Neural crest cell (in vitro differentiated cells): ENCODE measurements around the gene TNRC6B. TPM values are rescaled to one million over a fixed set of nuclear protein-coding genes. Genes with fewer than 3 reads are reported as not detected.

Source experiments
- DNase-seq: peaks from one replicate; pipeline ENCODE4 v3.0.0; 2021; ENCODE audit warnings: low read depth, mixed read lengths, low spot score
- H3K27ac Mint-ChIP-seq: one replicate; pipeline ENCODE4 v1.8.0; 2021; ENCODE audit warnings: mild to moderate bottlenecking, mixed read lengths; ENCODE audit not compliant: unreplicated experiment
- H3K27me3 Mint-ChIP-seq: 2 replicates; pipeline ENCODE4 v1.8.0; 2021; ENCODE audit warnings: low read depth, mild to moderate bottlenecking, mixed read lengths
- H3K36me3 Mint-ChIP-seq: 2 replicates; pipeline ENCODE4 v1.8.0; 2021; ENCODE audit warnings: low read depth, mild to moderate bottlenecking, mixed read lengths
- H3K4me1 Mint-ChIP-seq: 2 replicates; pipeline ENCODE4 v1.8.0; 2021; ENCODE audit warnings: mixed read lengths
- H3K4me3 Mint-ChIP-seq: one replicate; pipeline ENCODE4 v1.8.0; 2021; ENCODE audit warnings: mild to moderate bottlenecking, mixed read lengths
- H3K9me3 Mint-ChIP-seq: 2 replicates; pipeline ENCODE4 v1.8.0; 2021; ENCODE audit warnings: mixed read lengths
- total RNA-seq: library from RNA; stranded (reverse); gene quantifications from 2 replicates; pipeline ENCODE4 v1.2.1, GENCODE V29; 2021
- TF ChIP-seq, protein P1 (sequence below): fragments of 200-600 bp; sonication (generic); conservative IDR thresholded peaks from 2 replicates; pipeline ENCODE4 v1.5.0; 2021; ENCODE audit warnings: antibody characterized with exemption, mild to moderate bottlenecking

The TNRC6B gene
- total RNA-seq, 1 donor from 2014 or later = 36.8 TPM

DNA sequence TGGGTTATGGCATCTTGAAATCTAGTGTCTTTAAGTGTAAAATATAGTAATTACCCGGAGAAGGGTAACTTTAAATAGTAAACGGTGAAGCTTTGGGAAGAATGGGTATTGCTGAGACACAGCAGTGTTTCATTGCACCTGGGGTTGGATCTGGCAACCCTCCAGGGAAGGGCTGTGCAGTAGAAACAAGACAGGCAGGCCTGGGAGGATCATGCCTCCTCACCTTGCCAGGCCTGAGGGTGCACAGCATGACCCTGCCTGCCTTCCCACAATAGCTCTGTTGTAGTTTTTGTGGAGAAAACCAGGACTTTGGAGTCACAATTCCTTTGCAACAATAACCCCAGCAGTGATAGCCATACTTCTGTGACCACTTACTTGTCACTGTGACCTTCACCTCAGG lies 104.0 kb downstream of the TNRC6B start:
- Mint-ChIP-seq H3K36me3 (peaks cover 12% of the 10 kb centered on the region), H3K27ac (no peak overlapping the region), H3K9me3 (no peaks in the 10 kb centered on the region), H3K4me3 (no peak overlapping the region), H3K27me3 (no peaks in the 10 kb centered on the region), H3K4me1 (no peaks in the 10 kb centered on the region)
- no peak for DNase-seq
- TF ChIP-seq, protein P1, sequence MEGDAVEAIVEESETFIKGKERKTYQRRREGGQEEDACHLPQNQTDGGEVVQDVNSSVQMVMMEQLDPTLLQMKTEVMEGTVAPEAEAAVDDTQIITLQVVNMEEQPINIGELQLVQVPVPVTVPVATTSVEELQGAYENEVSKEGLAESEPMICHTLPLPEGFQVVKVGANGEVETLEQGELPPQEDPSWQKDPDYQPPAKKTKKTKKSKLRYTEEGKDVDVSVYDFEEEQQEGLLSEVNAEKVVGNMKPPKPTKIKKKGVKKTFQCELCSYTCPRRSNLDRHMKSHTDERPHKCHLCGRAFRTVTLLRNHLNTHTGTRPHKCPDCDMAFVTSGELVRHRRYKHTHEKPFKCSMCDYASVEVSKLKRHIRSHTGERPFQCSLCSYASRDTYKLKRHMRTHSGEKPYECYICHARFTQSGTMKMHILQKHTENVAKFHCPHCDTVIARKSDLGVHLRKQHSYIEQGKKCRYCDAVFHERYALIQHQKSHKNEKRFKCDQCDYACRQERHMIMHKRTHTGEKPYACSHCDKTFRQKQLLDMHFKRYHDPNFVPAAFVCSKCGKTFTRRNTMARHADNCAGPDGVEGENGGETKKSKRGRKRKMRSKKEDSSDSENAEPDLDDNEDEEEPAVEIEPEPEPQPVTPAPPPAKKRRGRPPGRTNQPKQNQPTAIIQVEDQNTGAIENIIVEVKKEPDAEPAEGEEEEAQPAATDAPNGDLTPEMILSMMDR = no peak

DNA sequence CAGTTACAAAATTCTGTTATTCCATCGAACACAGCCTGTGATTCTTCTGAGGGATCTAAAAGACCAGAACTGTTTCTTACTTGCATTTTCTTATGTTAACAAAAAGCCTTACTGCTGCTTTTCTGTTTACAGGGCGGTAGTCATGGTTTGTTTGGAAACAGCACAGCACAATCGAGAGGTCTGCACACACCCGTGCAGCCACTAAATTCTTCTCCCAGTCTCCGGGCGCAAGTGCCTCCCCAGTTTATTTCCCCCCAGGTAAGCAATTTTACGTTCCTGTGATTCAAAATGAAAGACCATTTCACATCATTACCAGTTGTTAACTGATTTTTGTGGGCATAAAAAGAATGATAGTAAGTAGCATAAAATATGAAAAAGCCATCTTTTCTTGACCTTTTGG lies 107.8 kb downstream of the TNRC6B start:
- Mint-ChIP-seq H3K9me3 (no peaks in the 10 kb centered on the region), H3K36me3 (peaks cover 18% of the 10 kb centered on the region), H3K27ac (peak overlapping the region; percentile 32), H3K27me3 (no peaks in the 10 kb centered on the region), H3K4me3 (no peak overlapping the region), H3K4me1 (no peaks in the 10 kb centered on the region)
- TF ChIP-seq, protein P1 = no peak
- DNase-seq = no peak

- Mint-ChIP-seq H3K4me1 (no peaks in the 10 kb centered on the region), H3K4me3 (no peak overlapping the region), H3K9me3 (no peaks in the 10 kb centered on the region), H3K27ac (no peak overlapping the region), H3K36me3 (peaks cover 26% of the 10 kb centered on the region), H3K27me3 (no peaks in the 10 kb centered on the region)
- no peak for DNase-seq
- TF ChIP-seq, protein P1 = no peak
Observed at GRCh38 chr22:40289991-40290459, 112.3 kb downstream of the TNRC6B start.

- no peaks in the 10 kb centered on the region for H3K4me1 Mint-ChIP-seq
- no peaks in the 10 kb centered on the region for H3K9me3 Mint-ChIP-seq
- peaks cover 28% of the 10 kb centered on the region for H3K36me3 Mint-ChIP-seq
- no peak overlapping the region for H3K4me3 Mint-ChIP-seq
- TF ChIP-seq, protein P1 = no peak
- no peak for DNase-seq
- H3K27me3 Mint-ChIP-seq = no peaks in the 10 kb centered on the region
- no peak overlapping the region for H3K27ac Mint-ChIP-seq
Observed at GRCh38 chr22:40290516-40290915, 112.8 kb downstream of the TNRC6B start.

GRCh38 chr22:40294696-40295095 lies 117.0 kb downstream of the TNRC6B start:
- no peak for DNase-seq
- Mint-ChIP-seq H3K9me3 (peaks cover 3% of the 10 kb centered on the region), H3K4me3 (no peak overlapping the region), H3K27ac (no peak overlapping the region), H3K27me3 (no peaks in the 10 kb centered on the region), H3K36me3 (peaks cover 25% of the 10 kb centered on the region), H3K4me1 (peaks cover 7% of the 10 kb centered on the region)
- TF ChIP-seq, protein P1 = no peak

DNA sequence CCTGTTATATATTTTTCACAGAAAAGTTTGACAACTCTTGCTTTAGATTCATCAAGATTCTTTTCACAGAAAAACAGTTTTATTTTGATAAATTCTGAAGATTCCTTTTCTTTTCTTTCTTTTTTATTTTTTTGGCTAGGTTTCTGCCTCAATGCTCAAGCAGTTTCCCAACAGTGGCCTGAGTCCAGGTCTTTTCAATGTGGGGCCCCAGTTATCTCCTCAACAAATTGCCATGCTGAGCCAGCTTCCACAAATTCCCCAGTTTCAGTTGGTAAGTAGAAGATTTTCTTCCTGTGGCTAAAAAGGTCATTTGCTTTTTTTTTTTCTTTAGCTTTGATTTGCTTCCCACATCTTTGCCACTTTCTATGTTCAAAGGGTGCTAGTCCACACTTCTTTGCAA lies 122.6 kb downstream of the TNRC6B start:
- H3K27me3 Mint-ChIP-seq = no peaks in the 10 kb centered on the region
- H3K4me1 Mint-ChIP-seq = peaks cover 9% of the 10 kb centered on the region
- no peak overlapping the region for H3K4me3 Mint-ChIP-seq
- H3K9me3 Mint-ChIP-seq = peaks cover 3% of the 10 kb centered on the region
- TF ChIP-seq, protein P1 = no peak
- no peak overlapping the region for H3K27ac Mint-ChIP-seq
- peaks cover 25% of the 10 kb centered on the region for H3K36me3 Mint-ChIP-seq
- DNase-seq = no peak
